ENCODE data around the gene TIMM17B.

DNA sequence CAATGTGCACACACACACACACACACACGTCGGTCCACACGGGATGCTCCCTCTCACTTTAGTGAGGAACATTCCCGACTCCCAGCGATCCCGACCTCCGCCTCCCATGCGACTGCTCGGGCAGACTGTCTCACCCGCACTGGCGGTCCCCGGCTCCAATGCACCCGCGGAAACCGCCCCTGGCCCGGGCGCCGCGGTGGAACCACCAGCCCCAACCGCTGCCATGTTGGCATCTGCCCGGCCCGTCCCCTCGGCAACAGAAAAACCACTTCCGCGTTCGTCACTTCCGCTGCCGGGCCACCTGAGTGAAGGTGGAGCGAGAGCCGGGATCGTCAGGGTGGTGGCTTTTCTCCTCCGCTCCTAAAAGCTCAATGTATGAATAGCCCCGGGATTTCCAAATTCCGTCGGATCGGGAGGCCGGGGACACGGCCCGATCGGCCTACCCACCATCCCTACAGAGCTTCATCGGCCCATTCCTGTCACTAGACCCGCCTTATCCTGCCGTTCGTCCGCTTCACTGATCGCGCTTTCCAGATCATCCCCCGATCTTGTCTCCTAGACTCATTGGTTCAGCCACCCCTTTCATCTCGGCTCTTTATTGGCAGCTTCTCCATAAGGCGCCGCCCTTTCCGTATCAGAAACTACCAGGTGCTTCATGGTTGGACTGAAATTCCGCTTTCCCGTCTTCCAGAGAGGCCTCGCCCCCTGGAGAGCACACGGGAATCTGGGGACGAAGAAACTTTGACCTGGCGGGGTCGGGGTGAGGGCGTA lies 14.0 kb upstream of the TIMM17B start, which contains the start of gene SLC35A2:
- TF ChIP-seq, protein P1, sequence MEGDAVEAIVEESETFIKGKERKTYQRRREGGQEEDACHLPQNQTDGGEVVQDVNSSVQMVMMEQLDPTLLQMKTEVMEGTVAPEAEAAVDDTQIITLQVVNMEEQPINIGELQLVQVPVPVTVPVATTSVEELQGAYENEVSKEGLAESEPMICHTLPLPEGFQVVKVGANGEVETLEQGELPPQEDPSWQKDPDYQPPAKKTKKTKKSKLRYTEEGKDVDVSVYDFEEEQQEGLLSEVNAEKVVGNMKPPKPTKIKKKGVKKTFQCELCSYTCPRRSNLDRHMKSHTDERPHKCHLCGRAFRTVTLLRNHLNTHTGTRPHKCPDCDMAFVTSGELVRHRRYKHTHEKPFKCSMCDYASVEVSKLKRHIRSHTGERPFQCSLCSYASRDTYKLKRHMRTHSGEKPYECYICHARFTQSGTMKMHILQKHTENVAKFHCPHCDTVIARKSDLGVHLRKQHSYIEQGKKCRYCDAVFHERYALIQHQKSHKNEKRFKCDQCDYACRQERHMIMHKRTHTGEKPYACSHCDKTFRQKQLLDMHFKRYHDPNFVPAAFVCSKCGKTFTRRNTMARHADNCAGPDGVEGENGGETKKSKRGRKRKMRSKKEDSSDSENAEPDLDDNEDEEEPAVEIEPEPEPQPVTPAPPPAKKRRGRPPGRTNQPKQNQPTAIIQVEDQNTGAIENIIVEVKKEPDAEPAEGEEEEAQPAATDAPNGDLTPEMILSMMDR (IDR thresholded peaks at IDR 0.05): no peak
- no peak for TF ChIP-seq ZFX (IDR thresholded peaks at IDR 0.05; ENCODE audit: borderline replicate concordance)

Measured in 22Rv1 (cell line).